Neural cell (in vitro differentiated cells): Measurements from ENCODE around the gene DISP2.

Experiments used
- CTCF ChIP-seq: fragments of 450-650 bp; IDR thresholded peaks from 2 replicates; pipeline ENCODE4 v1.5.1; 2014; ENCODE audit warnings: antibody characterized with exemption, mild to moderate bottlenecking, moderate library complexity; ENCODE audit not compliant: poor library complexity, severe bottlenecking
- EP300 ChIP-seq: fragments of 450-650 bp; conservative IDR thresholded peaks from 2 replicates; pipeline ENCODE4 v1.6.1; 2014; ENCODE audit warnings: antibody characterized with exemption, mild to moderate bottlenecking, moderate library complexity; ENCODE audit not compliant: poor library complexity, severe bottlenecking
- EZH2 ChIP-seq: fragments of 200-600, 300-800 bp; shearing (Covaris generic), sonication (generic); IDR thresholded peaks from 2 replicates; pipeline ENCODE4 v1.6.1; 2014; ENCODE audit warnings: antibody characterized with exemption, low read length, borderline replicate concordance, mild to moderate bottlenecking; ENCODE audit not compliant: insufficient read depth, poor library complexity, severe bottlenecking
- POLR2AphosphoS5 ChIP-seq: IDR thresholded peaks from 2 replicates; pipeline ENCODE4 v1.6.1; 2012
- TAF1 ChIP-seq: IDR thresholded peaks from 2 replicates; pipeline ENCODE4 v1.6.1; 2012; ENCODE audit warnings: low read depth

GRCh38 chr15:40334541-40334940, 23.5 kb upstream of the DISP2 start:
- TF ChIP-seq CTCF (no peak), EZH2 (no peak), POLR2AphosphoS5 (no peak), TAF1 (no peak), EP300 (no peak)
